Sigmoid colon (tissue), 7 donors: ENCODE data around the gene LHX6. TPM values are rescaled to one million over a fixed set of nuclear protein-coding genes. Genes with fewer than 3 reads are reported as not detected.

Experiments used
- DNase-seq: peaks from one replicate; pipeline ENCODE4 v3.0.0-alpha.2; 2019
- H3K27ac ChIP-seq, 4 donors: fragments of 200-600 bp; sonication (generic); one replicate each; pipeline ENCODE4 v1.5.1; 2016 to 2019; ENCODE audit warnings: mild to moderate bottlenecking in 1 of 4
- H3K27me3 ChIP-seq, 3 donors: fragments of 200-600 bp; sonication (generic); one replicate each; pipeline ENCODE4 v1.5.1; 2019; ENCODE audit warnings: mild to moderate bottlenecking in 1 of 3
- H3K36me3 ChIP-seq, 4 donors: fragments of 200-600 bp; sonication (generic); one replicate each; pipeline ENCODE4 v1.5.1; 2016 to 2019
- H3K4me1 ChIP-seq, 4 donors: fragments of 200-600 bp; sonication (generic); one replicate each; pipeline ENCODE4 v1.5.1; 2017 to 2019
- H3K4me3 ChIP-seq, 4 donors: fragments of 200-600 bp; sonication (generic); one replicate each; pipeline ENCODE4 v1.5.1; 2017 to 2019; ENCODE audit warnings: mild to moderate bottlenecking in 2 of 4, moderate library complexity in 1 of 4
- H3K9me3 ChIP-seq, 4 donors: fragments of 200-600 bp in 3 of 4; sonication (generic) in 3 of 4; one replicate each; pipeline versions ENCODE4 v1.5.1 to v1.6.1; 2013 to 2019
- CTCF ChIP-seq, 4 experiments: fragments of 450-650 bp in 3 of 4; fragments of 200-600 bp in 1 of 4; IDR thresholded peaks; one replicate each; pipeline ENCODE4 v1.5.1; 2016 to 2019; ENCODE audit warnings: antibody characterized with exemption in 4 of 4, mild to moderate bottlenecking in 3 of 4, moderate library complexity in 2 of 4
- EP300 ChIP-seq, 4 donors: sonication (generic); formaldehyde crosslinking; IDR thresholded peaks; one replicate each; pipeline ENCODE4 v1.6.1; 2017; ENCODE audit warnings: antibody characterized with exemption in 4 of 4
- POLR2A ChIP-seq, 2 donors: fragments of 450-650 bp; IDR thresholded peaks; one replicate each; pipeline ENCODE4 v1.6.1; 2016; ENCODE audit warnings: antibody characterized with exemption in 2 of 2, mild to moderate bottlenecking in 2 of 2, moderate library complexity in 2 of 2
- POLR2AphosphoS5 ChIP-seq, 4 donors: sonication (generic); formaldehyde crosslinking; IDR thresholded peaks; one replicate each; pipeline ENCODE4 v1.6.1; 2017; ENCODE audit warnings: antibody characterized with exemption in 4 of 4
- WGBS, 2 donors: extraction: QIAGEN DNeasy Blood & Tissue Kit; methylation state at CpG; one replicate each; pipeline ENCODE4 v1.1.7; 2013; 5-methylcytosine and 5-hydroxymethylcytosine counted together
- intact Hi-C: fragments of 100-400 bp; cut with DNase I; formaldehyde crosslinking; loops from one replicate; pipeline ENCODE4 v1.15.1; 2023
- polyA plus RNA-seq, 3 donors: library from polyadenylated mRNA; stranded (reverse); fragments of 200-250 nt; gene quantifications; one replicate each; pipeline ENCODE4 v1.2.3, GENCODE V29; 2013
- total RNA-seq, 4 donors: library from RNA; depleted of rRNA; stranded (reverse); fragments of >200 nt; gene quantifications; one replicate each; pipeline ENCODE4 v1.1.0, GENCODE V29; 2016
- donor health status: healthy with polysubstance abuse.
- donor health status: Bipolar disorder and iron deficiency.
- donor health status: healthy.

The LHX6 gene
- total and polyA plus RNA-seq, 7 donors: 0.46 to 4.7 (median 1.4) TPM

- Histone ChIP-seq H3K27ac (no peak overlapping the region), H3K4me3 (no peak overlapping the region), H3K27me3 (no peaks in the 10 kb centered on the region), H3K9me3 (no peaks in the 10 kb centered on the region), H3K36me3 (peaks cover 10 to 91% (median 56%) of the 10 kb centered on the region in 4 donors), H3K4me1 (peaks cover 0 to 4% (median 0%) of the 10 kb centered on the region in 4 donors)
- WGBS, 2 donors: 78 to 86% methylated on average over 3 of the region's 3 CpGs
- no peak for DNase-seq
- TF ChIP-seq POLR2A (IDR thresholded peaks at IDR 0.05): no peak
- no peak for TF ChIP-seq EP300 (IDR thresholded peaks at IDR 0.05)
- no peak for TF ChIP-seq CTCF (IDR thresholded peaks at IDR 0.05)
- TF ChIP-seq POLR2AphosphoS5 (IDR thresholded peaks at IDR 0.05): no peak
- intact Hi-C loops: no loop called here
Observed at GRCh38 chr9:122244349-122244748, 15.6 kb upstream of the LHX6 start.

GRCh38 chr9:122239722-122240121, 11.0 kb upstream of the LHX6 start:
- H3K4me3 ChIP-seq: no peak overlapping the region
- H3K36me3 ChIP-seq: peaks cover 0 to 56% (median 30%) of the 10 kb centered on the region in 4 donors
- TF ChIP-seq POLR2A (IDR thresholded peaks at IDR 0.05) (no peak), CTCF (IDR thresholded peaks at IDR 0.05) (no peak), POLR2AphosphoS5 (IDR thresholded peaks at IDR 0.05) (no peak), EP300 (IDR thresholded peaks at IDR 0.05) (no peak)
- DNase-seq: no peak
- no peaks in the 10 kb centered on the region for H3K9me3 ChIP-seq
- 83 to 85% methylated on average over 5 of the region's 5 CpGs for WGBS, 2 donors
- H3K27ac ChIP-seq: no peak overlapping the region
- intact Hi-C loops: no loop called here
- H3K4me1 ChIP-seq: no peaks in the 10 kb centered on the region
- H3K27me3 ChIP-seq: no peaks in the 10 kb centered on the region

- intact Hi-C loops: no loop called here
- 77 to 79% methylated on average over 10 of the region's 10 CpGs for WGBS, 2 donors
- H3K4me3 ChIP-seq: no peak overlapping the region
- no peaks in the 10 kb centered on the region for H3K4me1 ChIP-seq
- peaks cover 0 to 4% (median 0%) of the 10 kb centered on the region in 3 donors for H3K27me3 ChIP-seq
- no peak overlapping the region for H3K27ac ChIP-seq
- peaks cover 0 to 26% (median 5%) of the 10 kb centered on the region in 4 donors for H3K36me3 ChIP-seq
- TF ChIP-seq CTCF (IDR thresholded peaks at IDR 0.05) (no peak), EP300 (IDR thresholded peaks at IDR 0.05) (no peak)
- no peak for DNase-seq
- no peaks in the 10 kb centered on the region for H3K9me3 ChIP-seq
Observed at GRCh38 chr9:122236681-122237080, 7.9 kb upstream of the LHX6 start.

- Histone ChIP-seq H3K4me1 (peaks cover 0 to under 1% (median under 1%) of the 10 kb centered on the region in 4 donors), H3K27ac (no peak overlapping the region), H3K9me3 (no peaks in the 10 kb centered on the region), H3K4me3 (no peak overlapping the region), H3K27me3 (peaks cover 4 to 22% (median 22%) of the 10 kb centered on the region in 3 donors), H3K36me3 (peaks cover 0 to 9% (median 0%) of the 10 kb centered on the region in 4 donors)
- 80 to 86% methylated on average over 7 of the region's 7 CpGs for WGBS, 2 donors
- TF ChIP-seq POLR2AphosphoS5 (IDR thresholded peaks at IDR 0.05) (no peak), CTCF (IDR thresholded peaks at IDR 0.05) (no peak), POLR2A (IDR thresholded peaks at IDR 0.05) (no peak), EP300 (IDR thresholded peaks at IDR 0.05) (no peak)
- intact Hi-C loops: no loop called here
- no peak for DNase-seq
Observed at GRCh38 chr9:122234022-122234748, 5.4 kb upstream of the LHX6 start.
